GM21515 (cell line): Measurements from ENCODE around the gene TCP11.

Experiments
- ATAC-seq: cut with Tn5 transposase; IDR thresholded peaks from one replicate; pipeline ENCODE4 v1.9.1; 2021; ENCODE audit not compliant: unreplicated experiment

The TCP11 gene

GRCh38 chr6:35141007-35141655, at the start of gene TCP11:
TCP11 (minus strand) TSS chr6:35141339; CDS start chr6:35140870, 469 bp downstream.
- no peak for ATAC-seq

- no peak for ATAC-seq
Measured at GRCh38 chr6:35190306-35190705, 49.2 kb upstream of the TCP11 start.

- ATAC-seq: no peak
Measured at GRCh38 chr6:35188886-35189285, 47.7 kb upstream of the TCP11 start.

GRCh38 chr6:35186571-35186970, 45.4 kb upstream of the TCP11 start:
- no peak for ATAC-seq

GRCh38 chr6:35185971-35186370, 44.8 kb upstream of the TCP11 start:
- no peak for ATAC-seq

GRCh38 chr6:35185302-35185681, 44.2 kb upstream of the TCP11 start:
- no peak for ATAC-seq

- ATAC-seq: no peak
Measured at GRCh38 chr6:35184580-35185301, 43.6 kb upstream of the TCP11 start.

GRCh38 chr6:35183935-35184334, 42.8 kb upstream of the TCP11 start:
- no peak for ATAC-seq

GRCh38 chr6:35183281-35183680, 42.1 kb upstream of the TCP11 start:
- no peak for ATAC-seq

GRCh38 chr6:35181933-35182612, 40.9 kb upstream of the TCP11 start:
- no peak for ATAC-seq

GRCh38 chr6:35181308-35181932, 40.3 kb upstream of the TCP11 start:
- ATAC-seq: no peak

GRCh38 chr6:35179901-35180535, 38.9 kb upstream of the TCP11 start:
- no peak for ATAC-seq

- no peak for ATAC-seq
Measured at GRCh38 chr6:35178932-35179832, 38.0 kb upstream of the TCP11 start.

GRCh38 chr6:35178012-35178411, 36.9 kb upstream of the TCP11 start:
- ATAC-seq: no peak

- no peak for ATAC-seq
Measured at GRCh38 chr6:35177596-35177995, 36.5 kb upstream of the TCP11 start.

GRCh38 chr6:35177157-35177556, 36.0 kb upstream of the TCP11 start:
- no peak for ATAC-seq

GRCh38 chr6:35176301-35177024, 35.3 kb upstream of the TCP11 start:
- ATAC-seq: no peak

GRCh38 chr6:35174501-35174900, 33.4 kb upstream of the TCP11 start:
- ATAC-seq: no peak

GRCh38 chr6:35174088-35174434, 32.9 kb upstream of the TCP11 start:
- no peak for ATAC-seq
